IPS-20b (cell line): ENCODE results near the gene JAZF1.

ENCODE experiments used
- H3K27ac ChIP-seq: one replicate; pipeline ENCODE4 v1.5.1; 2013; ENCODE audit warnings: low read length
- H3K27me3 ChIP-seq: 2 replicates; pipeline ENCODE4 v1.6.1; 2013; ENCODE audit warnings: mild to moderate bottlenecking, low read length, inconsistent platforms; ENCODE audit not compliant: insufficient read depth
- H3K36me3 ChIP-seq: 2 replicates; pipeline ENCODE4 v1.6.1; 2013; ENCODE audit warnings: low read depth, mild to moderate bottlenecking, inconsistent platforms, low read length, moderate library complexity; ENCODE audit not compliant: insufficient read depth
- H3K4me1 ChIP-seq: 2 replicates; pipeline ENCODE4 v1.6.1; 2013; ENCODE audit warnings: mild to moderate bottlenecking, control low read depth, inconsistent platforms, low read length, moderate library complexity; ENCODE audit not compliant: insufficient read depth
- H3K4me3 ChIP-seq: 2 replicates; pipeline ENCODE4 v1.5.1; 2013; ENCODE audit warnings: mild to moderate bottlenecking, low read length, inconsistent platforms
- H3K9ac ChIP-seq: 2 replicates; pipeline ENCODE4 v1.6.1; 2013; ENCODE audit warnings: low read depth, mild to moderate bottlenecking, inconsistent platforms, low read length, moderate library complexity
- H3K9me3 ChIP-seq: 2 replicates; pipeline ENCODE4 v1.6.1; 2013; ENCODE audit warnings: mild to moderate bottlenecking, low read depth, low read length, inconsistent platforms; ENCODE audit not compliant: insufficient read depth

The JAZF1 gene

DNA sequence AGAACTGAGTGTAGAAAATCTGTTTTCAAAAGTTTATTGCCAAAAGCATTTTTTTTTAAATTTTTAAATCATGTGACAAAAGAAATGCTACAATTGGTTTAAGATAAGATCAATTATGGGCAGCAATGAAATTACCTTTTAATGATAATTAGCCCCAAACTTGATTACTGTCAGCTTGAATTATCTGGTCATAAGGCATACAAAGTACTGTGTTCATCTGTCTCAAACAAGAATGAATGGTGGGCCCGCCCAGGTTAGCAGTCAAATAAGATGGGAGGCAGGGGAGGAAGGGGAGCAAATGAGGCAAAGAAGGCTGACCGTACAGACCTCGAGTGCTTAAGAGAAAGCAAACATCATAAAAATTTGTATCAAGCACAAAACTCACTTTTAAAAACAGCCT lies 68.1 kb downstream of the JAZF1 start:
- Histone ChIP-seq H3K4me3 (no peak overlapping the region), H3K9me3 (no peaks in the 10 kb centered on the region), H3K4me1 (no peaks in the 10 kb centered on the region), H3K27me3 (no peaks in the 10 kb centered on the region), H3K36me3 (no peaks in the 10 kb centered on the region), H3K9ac (no peak overlapping the region), H3K27ac (no peak overlapping the region)

DNA sequence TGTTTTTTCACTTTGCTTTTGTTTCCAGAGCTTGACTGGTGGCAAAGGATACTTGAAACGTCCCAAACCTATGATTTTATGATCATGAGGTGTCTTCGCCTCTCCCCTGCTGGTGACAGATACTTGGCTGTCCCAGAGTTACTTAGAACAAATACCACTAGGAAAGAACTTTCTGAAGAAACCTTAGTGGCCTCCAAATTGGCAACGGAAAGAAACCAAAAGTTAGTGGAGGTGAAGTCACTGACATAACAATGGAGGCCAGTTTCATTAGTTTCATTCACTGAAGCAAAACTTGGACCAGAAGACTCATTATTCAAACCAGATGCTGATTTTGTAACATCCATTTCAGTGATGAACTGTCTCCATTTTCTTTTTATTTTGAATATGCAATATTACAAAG lies 68.6 kb downstream of the JAZF1 start:
- no peaks in the 10 kb centered on the region for H3K27me3 ChIP-seq
- H3K9me3 ChIP-seq = no peaks in the 10 kb centered on the region
- no peak overlapping the region for H3K9ac ChIP-seq
- H3K27ac ChIP-seq = no peak overlapping the region
- H3K36me3 ChIP-seq = no peaks in the 10 kb centered on the region
- no peaks in the 10 kb centered on the region for H3K4me1 ChIP-seq
- H3K4me3 ChIP-seq = no peak overlapping the region

DNA sequence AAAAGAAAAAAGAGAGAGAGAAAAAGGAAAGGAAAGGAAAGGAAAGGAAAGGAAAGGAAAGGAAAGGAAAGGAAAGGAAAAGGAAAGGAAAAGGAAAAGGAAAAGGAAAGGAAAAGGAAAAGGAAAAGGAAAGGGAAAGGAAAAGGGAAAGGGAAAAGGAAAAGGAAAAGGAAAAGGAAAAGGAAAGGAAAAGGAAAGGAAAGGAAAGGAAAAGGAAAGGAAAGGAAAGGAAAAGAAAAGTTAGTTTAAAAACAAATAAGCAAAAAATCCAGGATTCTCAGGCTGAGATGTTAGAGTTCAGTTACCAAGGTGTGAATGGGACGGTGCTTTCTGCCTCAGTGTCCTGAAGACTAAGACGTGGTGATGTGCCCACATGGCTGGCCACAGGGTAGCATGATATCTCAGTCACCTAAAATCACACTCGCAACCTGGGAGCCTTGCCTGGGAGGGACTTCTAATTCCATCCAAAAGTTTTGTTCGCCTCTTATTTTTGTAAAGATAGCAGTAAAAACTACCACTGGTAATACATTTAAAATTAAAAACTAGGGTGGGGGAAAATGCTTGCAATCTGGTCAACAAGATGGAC lies 70.1 kb downstream of the JAZF1 start:
- no peak overlapping the region for H3K4me3 ChIP-seq
- peaks cover 7% of the 10 kb centered on the region for H3K4me1 ChIP-seq
- no peak overlapping the region for H3K9ac ChIP-seq

DNA sequence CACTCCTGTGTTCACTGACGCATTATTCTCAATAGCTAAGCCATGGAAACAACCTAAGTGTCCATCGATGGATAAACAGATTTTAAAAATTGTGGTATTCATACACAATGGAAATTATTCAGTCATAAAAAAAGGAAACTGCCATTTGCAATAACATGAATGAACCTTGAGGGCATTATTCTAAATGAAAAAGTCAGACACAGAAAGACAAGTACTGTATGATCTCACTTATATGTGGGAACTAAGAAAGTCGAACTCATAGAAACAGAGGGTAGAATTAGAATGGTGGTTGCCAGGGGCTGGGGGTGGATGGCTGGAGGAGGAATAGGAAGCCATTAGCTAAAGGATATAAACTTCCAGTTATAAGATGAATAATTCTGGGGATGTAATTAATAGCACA lies 71.8 kb downstream of the JAZF1 start:
- peaks cover 9% of the 10 kb centered on the region for H3K4me1 ChIP-seq
- H3K27ac ChIP-seq = no peak overlapping the region
- no peaks in the 10 kb centered on the region for H3K27me3 ChIP-seq
- no peaks in the 10 kb centered on the region for H3K9me3 ChIP-seq
- H3K9ac ChIP-seq = no peak overlapping the region
- H3K4me3 ChIP-seq = no peak overlapping the region
- H3K36me3 ChIP-seq = no peaks in the 10 kb centered on the region

More for the DNA sequence above, 70.1 kb downstream of the JAZF1 start:
- no peak overlapping the region for H3K27ac ChIP-seq
- no peaks in the 10 kb centered on the region for H3K36me3 ChIP-seq
- H3K27me3 ChIP-seq = no peaks in the 10 kb centered on the region
- no peaks in the 10 kb centered on the region for H3K9me3 ChIP-seq

DNA sequence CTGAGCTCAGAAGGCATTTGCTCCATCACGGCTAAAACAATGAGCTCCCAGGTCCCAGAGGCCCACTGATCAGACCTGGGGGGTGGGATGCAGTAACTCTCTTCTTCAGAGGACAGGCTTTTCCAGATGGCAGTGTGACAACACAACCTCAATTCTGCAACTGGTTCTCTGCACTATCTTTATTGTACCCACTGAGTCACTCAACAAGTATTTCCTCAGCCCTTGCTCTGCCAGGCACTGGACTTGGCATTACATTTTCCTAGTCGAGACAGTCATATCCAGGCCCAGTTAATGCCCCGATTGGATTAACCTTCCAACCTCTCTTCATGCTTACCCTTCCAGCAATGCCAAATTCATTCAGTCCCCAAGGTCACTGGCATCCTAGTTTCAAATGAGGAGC lies 72.6 kb downstream of the JAZF1 start:
- Histone ChIP-seq H3K9ac (no peak overlapping the region), H3K36me3 (no peaks in the 10 kb centered on the region), H3K9me3 (no peaks in the 10 kb centered on the region), H3K27me3 (no peaks in the 10 kb centered on the region), H3K27ac (no peak overlapping the region), H3K4me3 (no peak overlapping the region), H3K4me1 (peaks cover 9% of the 10 kb centered on the region)

DNA sequence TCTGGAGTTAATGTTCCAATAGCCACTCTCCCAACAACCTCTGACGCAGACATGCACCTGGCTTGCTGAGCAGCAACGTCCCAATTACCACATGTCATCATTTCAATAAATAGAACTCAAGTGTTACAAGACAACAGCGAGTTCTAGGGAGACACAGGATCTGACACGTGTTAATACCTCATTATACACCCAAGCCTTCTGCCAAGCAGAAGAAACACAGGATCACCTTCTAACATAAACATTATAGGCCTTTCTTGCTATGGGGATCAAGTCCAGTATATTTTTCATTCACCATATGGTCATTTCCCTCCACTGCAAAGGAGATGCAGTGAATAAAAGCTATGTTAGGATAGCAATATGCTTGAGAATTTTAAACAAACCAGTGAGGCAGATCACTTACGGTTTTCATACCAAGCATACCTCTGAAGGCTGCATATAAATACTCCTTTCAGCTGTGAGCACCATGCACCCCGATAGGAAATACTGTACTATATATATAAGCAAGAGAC lies 74.2 kb downstream of the JAZF1 start:
- Histone ChIP-seq H3K36me3 (no peaks in the 10 kb centered on the region), H3K9me3 (no peaks in the 10 kb centered on the region), H3K4me1 (peaks cover 9% of the 10 kb centered on the region), H3K9ac (no peak overlapping the region), H3K27me3 (no peaks in the 10 kb centered on the region), H3K27ac (no peak overlapping the region), H3K4me3 (no peak overlapping the region)

DNA sequence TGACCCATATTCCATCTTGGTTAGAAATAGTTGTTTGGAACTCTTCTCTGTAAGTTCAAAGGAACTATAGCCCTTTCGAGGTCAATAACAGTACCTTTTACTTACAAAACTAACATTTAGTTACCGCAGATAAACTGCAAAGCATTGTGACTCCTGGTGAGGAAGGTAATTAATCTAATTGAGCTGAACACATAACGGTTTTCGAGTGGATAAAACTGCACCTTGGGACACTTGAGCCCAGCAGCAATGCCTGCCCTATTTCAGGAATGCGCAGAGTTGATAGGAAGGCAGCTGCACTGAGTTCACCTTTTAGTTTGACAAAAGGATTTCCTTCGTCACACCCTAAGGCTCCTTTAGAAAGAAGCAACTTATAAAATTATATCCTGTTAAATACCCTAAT lies 75.4 kb downstream of the JAZF1 start:
- Histone ChIP-seq H3K4me3 (no peak overlapping the region), H3K4me1 (peaks cover 9% of the 10 kb centered on the region), H3K9ac (no peak overlapping the region), H3K36me3 (no peaks in the 10 kb centered on the region), H3K27ac (no peak overlapping the region), H3K9me3 (no peaks in the 10 kb centered on the region), H3K27me3 (no peaks in the 10 kb centered on the region)

DNA sequence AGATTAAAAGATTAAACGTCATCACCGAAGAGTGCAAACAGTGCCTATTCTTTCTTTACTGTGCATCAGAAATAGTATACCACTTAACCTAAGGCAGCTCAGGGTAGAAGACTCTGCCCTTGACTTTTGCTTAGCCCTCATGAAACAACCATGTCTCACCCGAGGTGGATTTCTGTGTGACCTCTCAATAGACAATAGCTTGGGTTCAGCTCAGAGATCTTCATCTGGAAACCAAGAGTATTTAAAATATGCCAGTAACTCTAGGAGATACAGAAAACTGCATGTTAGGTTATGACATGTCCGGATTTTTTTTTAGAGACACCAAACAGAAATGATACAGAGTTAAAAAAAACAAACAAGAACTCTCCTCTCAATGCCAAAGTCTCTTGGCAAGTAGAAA lies 75.8 kb downstream of the JAZF1 start:
- Histone ChIP-seq H3K4me1 (peaks cover 9% of the 10 kb centered on the region), H3K36me3 (no peaks in the 10 kb centered on the region), H3K9me3 (no peaks in the 10 kb centered on the region), H3K27me3 (no peaks in the 10 kb centered on the region), H3K4me3 (no peak overlapping the region), H3K9ac (no peak overlapping the region), H3K27ac (no peak overlapping the region)

DNA sequence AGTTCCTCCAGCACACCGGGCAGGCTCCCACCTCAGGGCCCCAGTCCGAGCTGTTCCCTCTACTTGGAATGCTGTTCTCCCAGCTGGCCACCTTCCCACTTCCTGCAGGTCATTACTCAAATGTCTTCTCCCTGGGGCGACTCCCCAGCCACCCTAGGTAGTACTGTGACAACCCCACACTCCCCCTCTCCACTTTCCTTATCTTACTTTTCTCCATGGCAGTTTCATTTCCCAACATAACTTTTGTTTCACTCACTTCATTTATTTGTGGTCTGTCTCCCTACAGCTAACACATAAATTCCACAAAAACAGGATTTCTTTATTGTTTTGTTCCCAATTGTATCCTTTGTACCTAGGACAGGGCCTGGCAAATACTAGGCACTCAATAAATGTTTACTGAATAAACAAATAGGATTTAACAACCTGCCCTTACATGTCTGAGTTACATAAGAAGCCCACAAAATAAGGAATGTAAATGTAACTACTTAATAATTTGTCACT lies 76.5 kb downstream of the JAZF1 start:
- H3K9ac ChIP-seq = no peak overlapping the region
- H3K9me3 ChIP-seq = no peaks in the 10 kb centered on the region
- peaks cover 9% of the 10 kb centered on the region for H3K4me1 ChIP-seq
- H3K36me3 ChIP-seq = no peaks in the 10 kb centered on the region
- H3K27ac ChIP-seq = no peak overlapping the region
- H3K27me3 ChIP-seq = no peaks in the 10 kb centered on the region
- H3K4me3 ChIP-seq = no peak overlapping the region

DNA sequence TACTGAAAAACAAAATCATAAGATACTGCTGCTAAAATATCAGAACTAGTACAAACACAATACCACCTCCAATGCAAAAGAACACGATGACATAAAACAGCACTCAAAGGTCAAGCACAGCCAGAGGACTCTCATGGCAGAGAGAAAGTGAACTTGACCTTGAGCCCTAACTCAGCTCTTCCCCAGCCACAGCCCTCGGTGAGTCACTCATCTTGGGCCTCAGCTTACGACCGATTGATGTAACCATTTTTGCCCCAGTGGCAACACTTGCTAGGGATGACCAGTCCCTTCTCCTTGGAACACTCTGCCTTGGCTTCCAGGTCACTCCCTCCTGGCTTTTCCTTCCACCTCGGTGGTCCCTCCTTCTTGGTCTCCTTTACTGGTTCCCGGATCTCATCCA lies 77.8 kb downstream of the JAZF1 start:
- no peaks in the 10 kb centered on the region for H3K36me3 ChIP-seq
- H3K9ac ChIP-seq = no peak overlapping the region
- H3K27ac ChIP-seq = no peak overlapping the region
- H3K27me3 ChIP-seq = no peaks in the 10 kb centered on the region
- no peaks in the 10 kb centered on the region for H3K9me3 ChIP-seq
- H3K4me3 ChIP-seq = no peak overlapping the region
- H3K4me1 ChIP-seq = peaks cover 11% of the 10 kb centered on the region

DNA sequence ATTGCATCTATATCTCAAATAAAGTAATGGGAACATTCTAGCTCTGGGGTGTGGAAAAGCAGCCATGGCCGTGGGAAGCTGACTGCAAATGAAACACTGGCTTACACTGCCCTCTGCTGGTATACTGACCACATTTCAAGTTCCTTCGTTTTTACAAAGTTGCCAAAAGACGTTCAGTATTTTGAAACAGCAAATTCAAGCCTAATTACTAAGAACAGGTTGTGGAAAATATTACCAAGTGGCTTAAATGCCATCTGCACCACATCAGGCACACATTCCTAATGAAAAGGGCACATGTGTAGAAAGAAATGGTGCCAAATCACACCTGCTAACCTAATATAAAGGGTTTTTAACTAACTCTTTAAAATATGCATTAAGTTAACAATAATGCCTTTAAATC lies 83.9 kb downstream of the JAZF1 start:
- Histone ChIP-seq H3K9ac (no peak overlapping the region), H3K4me3 (no peak overlapping the region), H3K27me3 (no peaks in the 10 kb centered on the region), H3K4me1 (peaks cover 2% of the 10 kb centered on the region; the same call in 1 of the 2 replicates), H3K36me3 (no peaks in the 10 kb centered on the region), H3K9me3 (no peaks in the 10 kb centered on the region), H3K27ac (no peak overlapping the region)

DNA sequence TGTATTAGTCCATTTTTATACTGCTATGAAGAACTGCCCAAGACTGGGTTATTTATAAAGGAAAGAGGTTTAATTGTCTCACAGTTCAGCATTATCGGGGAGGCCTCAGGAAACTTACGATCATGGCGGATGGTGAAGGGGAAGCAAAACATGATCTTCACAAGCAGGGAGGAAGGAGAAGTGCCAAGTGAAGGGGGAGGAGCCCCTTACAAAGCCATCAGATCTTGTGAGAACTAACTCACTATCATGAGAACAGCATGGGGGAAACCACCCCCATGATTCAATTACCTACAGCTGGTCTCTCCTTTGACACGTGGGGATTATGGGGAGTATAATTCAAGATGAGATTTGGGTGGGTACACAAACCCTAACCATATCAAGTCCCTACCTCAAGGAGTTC lies 85.4 kb downstream of the JAZF1 start:
- Histone ChIP-seq H3K36me3 (no peaks in the 10 kb centered on the region), H3K4me3 (no peak overlapping the region), H3K27ac (no peak overlapping the region), H3K27me3 (no peaks in the 10 kb centered on the region), H3K4me1 (peaks cover 2% of the 10 kb centered on the region; the same call in 1 of the 2 replicates), H3K9me3 (no peaks in the 10 kb centered on the region), H3K9ac (no peak overlapping the region)
